Subcutaneous abdominal adipose tissue (tissue), 5 donors: ENCODE results near the gene BPGM.

Source experiments
- H3K27ac ChIP-seq: one replicate; pipeline ENCODE4 v1.7.0; 2013; ENCODE audit warnings: low read depth, mild to moderate bottlenecking, inconsistent platforms, low read length, moderate library complexity
- H3K27me3 ChIP-seq, 5 donors: one replicate each; pipeline ENCODE4 v1.7.0; 2013; ENCODE audit warnings: low read length in 5 of 5, inconsistent platforms in 1 of 5; ENCODE audit not compliant: control insufficient read depth in 5 of 5, insufficient read depth in 4 of 5
- H3K36me3 ChIP-seq, 5 donors: one replicate each; pipeline ENCODE4 v1.7.0; 2013; ENCODE audit warnings: low read length in 5 of 5; ENCODE audit not compliant: control insufficient read depth in 5 of 5, insufficient read depth in 5 of 5
- H3K4me1 ChIP-seq, 5 donors: one replicate each; pipeline ENCODE4 v1.7.0; 2013; ENCODE audit warnings: low read length in 5 of 5, mild to moderate bottlenecking in 3 of 5, moderate library complexity in 1 of 5; ENCODE audit not compliant: control insufficient read depth in 5 of 5, insufficient read depth in 5 of 5
- H3K4me3 ChIP-seq, 5 donors: one replicate each; pipeline ENCODE4 v1.7.0; 2013; ENCODE audit warnings: low read length in 5 of 5, low read depth in 1 of 5
- H3K9ac ChIP-seq, 5 donors: one replicate each; pipeline ENCODE4 v1.7.0; 2013; ENCODE audit warnings: low read length in 5 of 5, mild to moderate bottlenecking in 4 of 5, moderate library complexity in 3 of 5
- H3K9me3 ChIP-seq, 5 donors: one replicate each; pipeline ENCODE4 v1.7.0; 2013; ENCODE audit warnings: low read length in 5 of 5; ENCODE audit not compliant: control insufficient read depth in 5 of 5
- donor health status: healthy.
- donor health status: healthy.
- donor health status: healthy.
- donor health status: healthy.
- donor health status: healthy.

BPGM gene

GRCh38 chr7:134702366-134703240 is 56.0 kb downstream of the BPGM start:
- Histone ChIP-seq H3K4me1 (peaks cover 3 to 37% (median 24%) of the 10 kb centered on the region in 5 donors), H3K9me3 (no peaks in the 10 kb centered on the region), H3K27ac (no peak overlapping the region), H3K9ac (no peak overlapping the region), H3K27me3 (no peaks in the 10 kb centered on the region), H3K4me3 (no peak overlapping the region), H3K36me3 (no peaks in the 10 kb centered on the region)

- H3K4me1 ChIP-seq, result peaks cover 3 to 37% (median 24%) of the 10 kb centered on the region in 5 donors
- H3K27ac ChIP-seq, result peak overlapping the region; percentile 6
- no peaks in the 10 kb centered on the region for H3K9me3 ChIP-seq
- H3K9ac ChIP-seq, result no peak overlapping the region
- no peaks in the 10 kb centered on the region for H3K36me3 ChIP-seq
- H3K27me3 ChIP-seq, result no peaks in the 10 kb centered on the region
- H3K4me3 ChIP-seq, result no peak overlapping the region
These were observed 56.6 kb downstream of the BPGM start for GRCh38 chr7:134703241-134703594.

GRCh38 chr7:134703782-134704181 is 57.1 kb downstream of the BPGM start:
- Histone ChIP-seq H3K9ac (no peak overlapping the region), H3K4me3 (no peak overlapping the region), H3K27me3 (no peaks in the 10 kb centered on the region), H3K9me3 (no peaks in the 10 kb centered on the region), H3K4me1 (peaks cover 3 to 37% (median 24%) of the 10 kb centered on the region in 5 donors), H3K27ac (peak overlapping the region; percentile 6), H3K36me3 (no peaks in the 10 kb centered on the region)

GRCh38 chr7:134704827-134705226 is 58.2 kb downstream of the BPGM start:
- Histone ChIP-seq H3K9ac (no peak overlapping the region), H3K27me3 (no peaks in the 10 kb centered on the region), H3K9me3 (no peaks in the 10 kb centered on the region), H3K4me1 (peaks cover 3 to 31% (median 20%) of the 10 kb centered on the region in 5 donors), H3K36me3 (no peaks in the 10 kb centered on the region), H3K4me3 (no peak overlapping the region), H3K27ac (no peak overlapping the region)

- H3K4me3 ChIP-seq, result no peak overlapping the region
- H3K4me1 ChIP-seq, result peaks cover 3 to 25% (median 14%) of the 10 kb centered on the region in 5 donors
- H3K27me3 ChIP-seq, result no peaks in the 10 kb centered on the region
- no peaks in the 10 kb centered on the region for H3K9me3 ChIP-seq
- no peaks in the 10 kb centered on the region for H3K36me3 ChIP-seq
- H3K27ac ChIP-seq, result no peak overlapping the region
- no peak overlapping the region for H3K9ac ChIP-seq
These were observed 59.1 kb downstream of the BPGM start for GRCh38 chr7:134705716-134706115.

- Histone ChIP-seq H3K4me1 (peaks cover 3 to 25% (median 14%) of the 10 kb centered on the region in 5 donors), H3K36me3 (no peaks in the 10 kb centered on the region), H3K27ac (no peak overlapping the region), H3K4me3 (no peak overlapping the region), H3K9ac (no peak overlapping the region), H3K9me3 (no peaks in the 10 kb centered on the region), H3K27me3 (no peaks in the 10 kb centered on the region)
These were observed 59.8 kb downstream of the BPGM start for GRCh38 chr7:134706468-134706867.

GRCh38 chr7:134707663-134708378 is 61.2 kb downstream of the BPGM start:
- H3K36me3 ChIP-seq, result no peaks in the 10 kb centered on the region
- peaks cover 3 to 25% (median 12%) of the 10 kb centered on the region in 5 donors for H3K4me1 ChIP-seq
- no peak overlapping the region for H3K27ac ChIP-seq
- H3K9me3 ChIP-seq, result no peaks in the 10 kb centered on the region
- H3K27me3 ChIP-seq, result no peaks in the 10 kb centered on the region
- no peak overlapping the region for H3K9ac ChIP-seq
- no peak overlapping the region for H3K4me3 ChIP-seq

- Histone ChIP-seq H3K27me3 (no peaks in the 10 kb centered on the region), H3K9me3 (no peaks in the 10 kb centered on the region), H3K36me3 (no peaks in the 10 kb centered on the region), H3K27ac (no peak overlapping the region), H3K9ac (no peak overlapping the region), H3K4me1 (peaks cover 3 to 17% (median 11%) of the 10 kb centered on the region in 5 donors), H3K4me3 (no peak overlapping the region)
These were observed 62.0 kb downstream of the BPGM start for GRCh38 chr7:134708692-134709091.

GRCh38 chr7:134709197-134709596 is 62.5 kb downstream of the BPGM start:
- Histone ChIP-seq H3K9ac (no peak overlapping the region), H3K9me3 (no peaks in the 10 kb centered on the region), H3K27ac (no peak overlapping the region), H3K4me3 (no peak overlapping the region), H3K27me3 (no peaks in the 10 kb centered on the region), H3K4me1 (peaks cover 3 to 12% (median 6%) of the 10 kb centered on the region in 5 donors), H3K36me3 (no peaks in the 10 kb centered on the region)

GRCh38 chr7:134710511-134710853 is 63.8 kb downstream of the BPGM start:
- Histone ChIP-seq H3K9ac (no peak overlapping the region), H3K4me1 (peaks cover under 1 to 5% (median 2%) of the 10 kb centered on the region in 5 donors), H3K9me3 (no peaks in the 10 kb centered on the region), H3K4me3 (no peak overlapping the region), H3K36me3 (no peaks in the 10 kb centered on the region), H3K27ac (no peak overlapping the region), H3K27me3 (no peaks in the 10 kb centered on the region)
